ENCODE results near the gene PHF13.

- TF ChIP-seq CTCF (IDR thresholded peaks at IDR 0.05), result no peak
- TF ChIP-seq POLR2A (IDR thresholded peaks at IDR 0.05), result no peak
Observed at GRCh38 chr1:6622396-6623152, 9.0 kb downstream of the PHF13 start.
